Upper lobe of right lung (tissue), 1 donor: ENCODE measurements around the gene MRPL9. TPM values are rescaled to one million over a fixed set of nuclear protein-coding genes. Genes with fewer than 3 reads are reported as not detected.

Source experiments
- ATAC-seq: fragments of 200-7000 bp; cut with Tn5 transposase; one replicate; pipeline ENCODE4 v1.9.1; 2020; ENCODE audit warnings: mild to moderate bottlenecking, moderate library complexity
- DNase-seq: peaks from one replicate; pipeline ENCODE4 v3.0.0-alpha.2; 2020
- H3K27ac ChIP-seq: fragments of 200-600 bp; one replicate; pipeline ENCODE4 v1.8.0; 2022
- H3K27me3 ChIP-seq: fragments of 200-600 bp; one replicate; pipeline ENCODE4 v1.8.0; 2022; ENCODE audit warnings: mild to moderate bottlenecking
- H3K36me3 ChIP-seq: fragments of 200-600 bp; one replicate; pipeline ENCODE4 v1.8.0; 2022
- H3K4me1 ChIP-seq: fragments of 200-600 bp; one replicate; pipeline ENCODE4 v1.8.0; 2022
- H3K4me3 ChIP-seq: fragments of 200-600 bp; one replicate; pipeline ENCODE4 v1.8.0; 2022; ENCODE audit warnings: mild to moderate bottlenecking
- H3K9me3 ChIP-seq: fragments of 200-600 bp; one replicate; pipeline ENCODE4 v1.8.0; 2022
- intact Hi-C: fragments of 100-400 bp; cut with DNase I; formaldehyde crosslinking; loops from one replicate; pipeline ENCODE4 v1.11.0; 2022
- total RNA-seq: library from RNA; stranded (reverse); fragmentation: NEBNext Ultra II Directional; extraction: Animal tissue kit (Norgen Biotek cat#: 25700); gene quantifications from one replicate; pipeline ENCODE4 v1.2.1, GENCODE V29; 2021
- TF ChIP-seq, protein P1 (sequence below): fragments of 200-600 bp; IDR thresholded peaks from one replicate; pipeline ENCODE4 v1.8.0; 2022; ENCODE audit warnings: antibody characterized with exemption
- donor health status: DM: no; HTN: yes; CAD: no; lungs with severe emphysema.

Gene MRPL9
- total RNA-seq, 1 donor from 2014 or later, result 54.6 TPM

DNA sequence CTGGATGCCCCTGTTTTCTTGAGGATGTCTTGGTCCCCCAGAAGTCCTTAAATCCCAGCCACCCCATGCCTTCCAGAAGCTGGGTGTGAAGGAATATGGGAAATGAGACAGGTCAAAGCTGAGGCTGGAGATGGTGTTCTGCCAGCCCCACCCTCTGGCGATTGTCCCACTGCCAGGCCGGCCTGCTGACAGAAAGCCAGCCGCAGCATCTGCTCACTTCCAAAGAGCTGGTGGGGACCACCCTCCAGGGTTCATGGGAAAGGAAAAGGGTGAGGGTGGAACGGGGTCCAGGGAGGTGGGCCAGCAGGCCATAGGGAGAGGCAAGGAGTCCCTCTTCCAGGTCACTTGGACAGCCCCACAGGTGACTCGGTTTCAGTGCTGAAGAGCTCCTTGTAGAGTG is 43.8 kb upstream of the MRPL9 start:
- DNase-seq (no peak), ATAC-seq (no peak)
- no peaks in the 10 kb centered on the region for H3K4me1 ChIP-seq
- no peaks in the 10 kb centered on the region for H3K36me3 ChIP-seq
- H3K4me3 ChIP-seq, result no peak overlapping the region
- H3K9me3 ChIP-seq, result no peaks in the 10 kb centered on the region
- no peaks in the 10 kb centered on the region for H3K27me3 ChIP-seq
- no peak overlapping the region for H3K27ac ChIP-seq
- TF ChIP-seq, protein P1, sequence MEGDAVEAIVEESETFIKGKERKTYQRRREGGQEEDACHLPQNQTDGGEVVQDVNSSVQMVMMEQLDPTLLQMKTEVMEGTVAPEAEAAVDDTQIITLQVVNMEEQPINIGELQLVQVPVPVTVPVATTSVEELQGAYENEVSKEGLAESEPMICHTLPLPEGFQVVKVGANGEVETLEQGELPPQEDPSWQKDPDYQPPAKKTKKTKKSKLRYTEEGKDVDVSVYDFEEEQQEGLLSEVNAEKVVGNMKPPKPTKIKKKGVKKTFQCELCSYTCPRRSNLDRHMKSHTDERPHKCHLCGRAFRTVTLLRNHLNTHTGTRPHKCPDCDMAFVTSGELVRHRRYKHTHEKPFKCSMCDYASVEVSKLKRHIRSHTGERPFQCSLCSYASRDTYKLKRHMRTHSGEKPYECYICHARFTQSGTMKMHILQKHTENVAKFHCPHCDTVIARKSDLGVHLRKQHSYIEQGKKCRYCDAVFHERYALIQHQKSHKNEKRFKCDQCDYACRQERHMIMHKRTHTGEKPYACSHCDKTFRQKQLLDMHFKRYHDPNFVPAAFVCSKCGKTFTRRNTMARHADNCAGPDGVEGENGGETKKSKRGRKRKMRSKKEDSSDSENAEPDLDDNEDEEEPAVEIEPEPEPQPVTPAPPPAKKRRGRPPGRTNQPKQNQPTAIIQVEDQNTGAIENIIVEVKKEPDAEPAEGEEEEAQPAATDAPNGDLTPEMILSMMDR, result no peak
- intact Hi-C loops, result no loop called here

DNA sequence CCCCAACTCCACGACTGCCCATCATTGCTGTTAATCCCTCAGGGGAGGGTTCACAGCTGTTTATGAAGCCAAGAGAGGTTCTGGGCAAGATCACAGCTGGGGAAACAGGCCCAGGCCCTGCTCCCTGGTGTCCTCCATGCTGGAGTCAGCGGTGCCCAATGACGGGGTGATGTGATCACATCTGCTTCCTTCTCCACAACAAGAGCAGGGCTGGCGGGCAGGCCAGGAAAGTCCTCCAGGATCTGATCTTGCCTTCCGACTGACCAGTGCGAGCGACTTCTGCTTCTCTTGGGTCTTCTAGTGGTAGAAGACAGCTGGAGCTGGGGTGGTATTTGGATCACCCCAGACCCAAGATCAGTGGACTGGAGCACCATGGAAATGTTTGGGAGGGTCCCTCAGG is 42.9 kb upstream of the MRPL9 start:
- Histone ChIP-seq H3K9me3 (no peaks in the 10 kb centered on the region), H3K27ac (no peak overlapping the region), H3K36me3 (no peaks in the 10 kb centered on the region), H3K4me3 (no peak overlapping the region), H3K27me3 (no peaks in the 10 kb centered on the region), H3K4me1 (no peaks in the 10 kb centered on the region)
- TF ChIP-seq, protein P1, result no peak
- ATAC-seq, result no peak
- intact Hi-C loops, result no loop called here
- no peak for DNase-seq

GRCh38 chr1:151805066-151805820 is 41.9 kb upstream of the MRPL9 start, which contains the start of gene LINGO4:
LINGO4 (minus strand) TSS chr1:151805419; CDS start chr1:151802704, 2,715 bp downstream.
- no peak within 1 kb of the TSS for H3K27ac ChIP-seq
- no peak within 1 kb of the TSS for H3K4me3 ChIP-seq
- H3K9me3 ChIP-seq, result no peaks in the 10 kb centered on the region
- DNase-seq, result no peak
- intact Hi-C loops, result no loop called here
- TF ChIP-seq, protein P1, result no peak
- ATAC-seq, result no peak
- peaks cover 2% of the 10 kb centered on the region for H3K27me3 ChIP-seq
- no peaks in the 10 kb centered on the region for H3K4me1 ChIP-seq
- H3K36me3 ChIP-seq, result no peaks in the 10 kb centered on the region

DNA sequence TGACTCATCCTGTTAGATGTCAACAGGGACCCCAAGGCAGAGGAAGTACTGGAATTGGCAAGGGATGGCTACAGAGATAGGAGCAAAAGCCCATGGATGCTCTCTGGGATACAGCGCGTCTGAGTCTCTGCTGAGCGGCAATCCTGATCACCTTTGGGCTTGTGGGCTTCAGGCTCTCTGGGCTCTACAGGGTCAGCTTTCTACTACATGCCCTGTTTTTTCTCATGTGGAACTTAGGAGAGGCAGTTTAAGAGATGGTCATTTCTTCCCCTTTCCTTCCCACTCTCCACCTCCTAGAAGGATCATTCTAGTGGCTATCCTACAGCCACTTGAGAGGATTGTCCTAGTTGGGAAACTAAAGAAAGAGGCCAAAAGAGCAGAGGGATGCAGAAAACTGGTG is 40.6 kb upstream of the MRPL9 start:
- H3K27me3 ChIP-seq, result peaks cover 6% of the 10 kb centered on the region
- no peaks in the 10 kb centered on the region for H3K9me3 ChIP-seq
- no peaks in the 10 kb centered on the region for H3K4me1 ChIP-seq
- ATAC-seq (no peak), DNase-seq (no peak)
- H3K36me3 ChIP-seq, result no peaks in the 10 kb centered on the region
- intact Hi-C loops, result no loop called here
- TF ChIP-seq, protein P1, result no peak
- H3K4me3 ChIP-seq, result no peak overlapping the region
- H3K27ac ChIP-seq, result no peak overlapping the region

DNA sequence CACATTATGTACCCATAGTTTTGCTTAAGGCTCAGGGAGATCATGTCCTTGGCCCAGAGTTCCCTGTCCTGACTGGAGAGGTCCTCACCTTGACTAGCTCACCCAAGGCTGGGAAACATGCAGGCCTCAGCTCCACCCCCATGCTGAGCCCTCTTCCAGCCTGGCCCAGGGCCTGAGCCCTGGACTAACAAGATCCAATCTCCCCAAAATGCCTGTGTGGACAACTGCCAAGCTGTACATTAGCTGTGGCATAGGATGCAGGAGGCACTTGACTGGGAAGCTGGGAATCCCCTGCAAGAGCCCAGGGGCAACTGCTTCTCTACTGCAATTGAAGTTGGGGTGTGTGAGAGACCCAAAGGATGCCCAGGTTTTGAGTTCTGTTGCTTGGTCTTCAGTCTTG is 39.9 kb upstream of the MRPL9 start:
- Histone ChIP-seq H3K4me3 (no peak overlapping the region), H3K36me3 (no peaks in the 10 kb centered on the region), H3K27me3 (peaks cover 6% of the 10 kb centered on the region), H3K27ac (no peak overlapping the region), H3K4me1 (no peaks in the 10 kb centered on the region), H3K9me3 (no peaks in the 10 kb centered on the region)
- intact Hi-C loops, result no loop called here
- TF ChIP-seq, protein P1, result no peak
- ATAC-seq, result no peak
- DNase-seq, result no peak
